ENCODE data around the gene CRISP2.

The CRISP2 gene

DNA sequence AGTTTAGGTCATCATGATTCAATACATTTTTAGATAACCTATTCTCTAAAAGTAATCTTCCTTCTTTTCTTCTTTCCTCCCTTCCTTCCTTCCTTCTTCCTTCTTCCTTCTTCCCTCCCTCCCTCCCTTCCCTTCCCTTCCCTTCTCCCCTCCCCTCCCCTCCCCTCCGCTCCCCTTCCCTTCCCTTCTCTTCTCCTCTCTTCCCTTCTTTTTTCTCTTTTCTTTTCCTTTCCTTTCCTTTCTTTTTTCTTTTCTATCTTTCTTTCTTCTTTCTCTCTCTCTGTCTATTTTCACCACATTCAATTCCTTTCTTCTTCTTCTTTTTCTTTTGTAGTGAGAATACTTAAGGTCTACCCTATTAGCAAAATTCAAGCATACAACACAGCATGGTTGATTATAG lies 59.4 kb downstream of the CRISP2 start:
- no peak for DNase-seq

DNA sequence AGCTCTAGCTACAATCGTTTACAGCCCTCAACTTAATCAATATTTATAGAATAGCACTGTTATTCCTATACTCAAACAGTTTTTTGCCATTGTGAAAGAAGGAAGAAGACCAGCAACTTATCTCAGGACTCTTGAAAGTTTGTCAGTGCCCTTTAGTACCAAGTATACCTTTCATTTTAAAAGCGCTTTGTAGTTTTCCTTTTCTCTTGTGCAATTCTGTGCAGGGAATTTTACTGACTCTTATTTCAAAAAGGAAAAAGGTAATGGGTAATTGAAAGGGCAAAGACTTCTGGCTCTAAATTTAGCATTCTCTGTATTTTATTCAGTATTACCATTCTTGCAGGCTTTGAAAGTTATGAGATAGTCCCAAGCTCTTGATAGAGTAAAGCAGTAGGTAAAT lies 59.9 kb downstream of the CRISP2 start:
- DNase-seq, result no peak

DNA sequence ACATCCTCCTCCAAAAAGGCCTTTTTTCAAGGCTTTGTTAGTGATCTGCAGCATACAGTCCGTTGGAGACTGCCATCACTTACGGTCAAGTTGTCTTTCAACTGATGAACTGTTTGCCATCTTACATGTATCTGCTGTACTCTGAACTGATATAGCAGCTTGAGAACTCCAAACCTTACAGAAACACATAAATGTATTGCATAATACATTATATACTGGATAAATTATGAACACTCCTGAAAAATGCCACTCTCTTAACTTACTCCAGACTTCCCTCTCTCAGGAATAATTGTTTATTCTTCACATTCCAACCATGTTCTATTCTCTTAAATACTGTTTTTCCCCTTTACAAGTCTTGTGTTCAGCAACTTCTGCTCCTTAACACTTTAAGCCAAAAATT lies 62.1 kb downstream of the CRISP2 start:
- no peak for DNase-seq

DNA sequence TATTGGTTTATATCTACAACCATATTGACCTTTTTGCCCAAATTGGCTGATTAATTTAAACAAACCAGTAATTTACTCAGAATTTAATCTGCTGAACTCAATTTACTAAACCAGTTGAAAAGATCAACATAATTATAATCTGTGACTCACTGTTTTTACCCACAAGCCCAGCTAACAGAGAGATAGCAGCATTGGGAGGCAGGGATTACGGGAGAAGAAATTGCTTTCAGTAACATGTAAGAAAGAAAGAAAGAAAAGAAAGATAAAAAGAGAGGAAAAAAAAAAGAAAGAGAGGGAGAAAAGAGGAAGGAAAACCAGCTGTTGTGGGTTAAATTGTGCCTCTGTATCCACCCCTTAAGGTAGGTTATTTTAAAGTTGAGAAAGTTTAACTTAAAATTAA lies 63.4 kb downstream of the CRISP2 start:
- no peak for DNase-seq

DNA sequence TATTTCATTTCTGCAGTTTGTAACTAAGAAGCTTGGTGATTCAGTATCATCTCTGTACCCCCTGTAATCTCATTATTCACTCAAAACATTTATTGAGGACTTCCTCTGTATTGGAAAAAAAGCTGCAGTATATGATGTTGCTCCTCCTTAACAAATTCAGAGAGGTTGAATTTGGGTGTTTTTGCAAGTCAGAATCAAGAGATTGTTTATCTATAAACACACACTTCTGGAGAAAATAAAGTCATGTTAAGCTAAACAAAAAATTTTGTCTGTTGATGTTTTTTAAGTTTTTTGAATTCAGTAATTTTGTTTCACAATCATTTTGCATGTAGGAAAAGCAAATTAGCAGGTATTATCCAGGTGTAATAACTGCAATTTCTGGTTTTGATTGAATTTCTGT lies 65.3 kb downstream of the CRISP2 start:
- DNase-seq, result no peak

DNA sequence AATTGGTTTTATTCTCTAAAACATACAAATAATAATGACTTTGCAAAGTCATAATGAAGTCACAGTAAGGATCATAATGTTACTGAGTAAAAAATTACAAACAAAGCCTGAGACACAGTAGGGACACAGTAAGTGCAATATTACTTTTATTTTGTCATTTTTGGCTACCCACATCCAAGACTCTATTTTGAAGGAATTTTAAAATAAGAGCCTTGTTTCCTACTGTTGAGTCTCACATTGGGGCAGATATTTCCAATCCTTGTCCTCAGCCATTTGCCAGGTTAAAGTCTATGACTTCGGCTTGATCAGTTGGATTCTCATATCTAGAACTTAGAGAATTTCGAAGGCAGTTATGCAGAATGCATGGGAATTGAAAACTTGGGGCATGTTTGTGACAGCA lies 65.9 kb downstream of the CRISP2 start:
- no peak for DNase-seq

DNA sequence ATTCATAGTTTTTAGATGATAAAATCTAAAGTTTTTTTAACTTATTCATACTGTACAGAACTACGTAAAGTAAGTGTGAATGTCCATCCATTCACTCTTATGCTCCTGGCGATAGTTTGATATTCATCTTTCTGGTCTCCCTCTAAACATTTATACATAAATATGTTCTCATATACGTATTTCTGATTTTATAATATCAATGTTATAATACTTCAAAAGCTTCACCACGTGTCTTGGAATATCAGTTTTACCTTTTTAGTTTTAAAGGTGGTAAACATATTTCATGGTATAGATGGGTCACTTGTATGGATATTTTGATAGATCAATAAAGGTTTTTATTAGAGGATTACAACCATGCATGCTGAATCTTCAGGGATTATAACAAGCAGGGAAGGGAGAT lies 66.4 kb downstream of the CRISP2 start:
- DNase-seq, result no peak

DNA sequence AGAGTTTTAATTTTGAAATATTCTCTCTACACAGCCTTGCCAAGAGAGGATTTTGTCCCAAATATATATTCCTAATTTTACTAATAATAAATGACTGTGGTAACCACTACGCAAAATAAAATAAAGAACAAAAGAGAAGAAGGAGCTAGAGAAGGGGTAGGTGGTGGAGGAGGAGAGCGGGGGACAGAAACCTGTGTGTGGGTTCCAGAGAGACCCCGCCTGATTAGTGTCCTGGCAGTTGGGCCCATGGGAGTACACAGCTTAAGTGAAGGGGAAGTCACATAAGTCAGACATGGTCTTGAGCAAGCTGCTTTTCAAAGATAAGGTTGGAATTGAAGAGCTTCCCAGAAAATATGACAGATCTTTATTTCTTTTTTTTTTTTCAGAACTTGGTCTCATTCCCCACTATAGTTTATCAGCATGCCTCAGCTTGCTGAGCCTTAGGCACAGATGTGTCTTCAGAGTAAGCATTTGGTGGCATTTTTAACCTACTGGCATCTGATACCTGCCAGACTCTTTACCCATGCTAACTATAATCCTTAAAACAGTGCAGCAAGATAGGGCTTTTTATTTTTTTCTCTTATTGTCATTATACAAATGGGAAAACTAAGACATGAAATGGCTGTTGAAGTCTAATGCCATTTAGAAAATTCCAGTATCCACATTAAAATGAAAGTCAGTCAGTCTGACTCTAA lies 67.1 kb downstream of the CRISP2 start:
- no peak for DNase-seq

DNA sequence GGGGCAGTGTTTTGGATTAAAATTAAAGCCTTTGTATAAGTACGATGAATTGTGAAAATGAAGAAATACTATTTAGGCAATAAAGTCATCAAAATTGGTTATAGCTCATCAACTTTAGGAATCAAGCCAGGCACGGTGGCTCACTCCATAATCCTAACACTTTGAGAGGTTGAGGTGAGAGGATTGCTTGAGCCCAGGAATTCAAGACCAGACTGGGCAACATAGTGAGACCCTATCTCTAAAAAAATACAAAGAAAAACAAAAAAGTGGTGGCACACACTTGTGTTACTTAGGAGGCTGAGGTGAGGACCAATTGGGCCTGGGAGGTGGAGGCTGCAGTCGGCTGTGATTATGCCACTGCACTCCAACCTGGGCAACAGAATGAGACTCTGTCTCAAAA lies 68.2 kb downstream of the CRISP2 start:
- no peak for DNase-seq

Data from activated CD4-positive, alpha-beta T cell treated with anti-CD3 and anti-CD28 coated beads, Interleukin-2, amount 50 U/mL, for 48 hours (primary cell).